ENCODE measurements around the gene TRA2A.

The TRA2A gene

DNA sequence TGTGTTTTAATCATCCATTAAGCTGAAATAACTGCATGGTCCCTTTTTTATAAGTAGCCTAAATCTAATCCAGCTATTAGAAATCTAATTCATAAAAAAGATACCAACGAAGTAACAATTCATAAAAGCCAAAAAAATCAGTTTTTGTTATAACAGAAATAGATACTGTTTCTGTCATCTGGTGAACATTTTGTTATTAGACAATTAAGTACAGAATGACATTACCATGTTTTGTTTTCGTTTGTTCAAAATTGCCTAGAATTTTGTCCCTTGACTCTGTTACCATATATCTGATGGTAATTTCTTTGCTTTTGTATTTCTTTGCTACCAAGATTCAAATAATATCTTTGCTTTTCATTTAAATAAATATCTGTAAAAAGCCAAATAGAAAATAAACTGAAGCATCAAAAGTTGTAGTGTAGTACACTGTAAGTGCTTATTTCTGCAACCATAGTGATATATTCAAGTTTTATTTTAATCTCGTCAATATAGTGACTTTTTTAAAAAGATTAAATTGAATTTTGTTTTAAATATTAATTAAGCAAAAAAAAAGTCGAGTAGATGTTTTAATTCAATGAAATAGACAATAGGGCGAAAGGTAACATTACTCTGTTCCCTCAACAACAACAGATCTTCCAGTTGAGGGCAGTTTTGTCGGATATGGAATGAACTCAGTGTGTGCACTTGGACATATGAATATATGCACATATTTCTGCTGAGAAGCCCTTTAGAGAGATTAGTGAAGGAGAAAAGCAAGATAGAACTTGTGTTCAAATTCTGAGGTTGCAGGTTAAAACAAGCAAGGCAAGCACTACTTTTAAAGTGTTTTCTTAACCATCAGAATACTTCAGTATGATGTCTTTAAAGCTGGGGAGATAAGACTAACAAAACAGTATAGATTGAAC, 53.6 kb downstream of the TRA2A start:
- Histone ChIP-seq H3K9ac (ENCODE audit: low read length in 5 of 5) (no peak overlapping the region), H3K27me3 (ENCODE audit: control insufficient read depth in 5 of 5, insufficient read depth in 4 of 5, low read length in 5 of 5) (peaks cover 24 to 47% (median 37%) of the 10 kb centered on the region in 5 donors), H3K27ac (ENCODE audit: low read depth, low read length) (no peak overlapping the region), H3K36me3 (ENCODE audit: control insufficient read depth in 5 of 5, insufficient read depth in 5 of 5, low read length in 5 of 5) (no peaks in the 10 kb centered on the region), H3K4me1 (ENCODE audit: control insufficient read depth in 5 of 5, insufficient read depth in 5 of 5, low read length in 5 of 5) (peaks cover 0 to 15% (median 13%) of the 10 kb centered on the region in 5 donors), H3K9me3 (ENCODE audit: control insufficient read depth in 5 of 5, low read length in 5 of 5) (peaks cover 0 to 8% (median 2%) of the 10 kb centered on the region in 5 donors), H3K4me3 (ENCODE audit: low read depth in 1 of 5, low read length in 5 of 5) (no peak overlapping the region)

- Histone ChIP-seq H3K9ac (ENCODE audit: low read length in 5 of 5) (no peak overlapping the region), H3K9me3 (ENCODE audit: control insufficient read depth in 5 of 5, low read length in 5 of 5) (peaks cover 0 to 8% (median 2%) of the 10 kb centered on the region in 5 donors), H3K27me3 (ENCODE audit: control insufficient read depth in 5 of 5, insufficient read depth in 4 of 5, low read length in 5 of 5) (peaks cover 30 to 55% (median 44%) of the 10 kb centered on the region in 5 donors), H3K4me3 (ENCODE audit: low read depth in 1 of 5, low read length in 5 of 5) (no peak overlapping the region), H3K27ac (ENCODE audit: low read depth, low read length) (no peak overlapping the region), H3K36me3 (ENCODE audit: control insufficient read depth in 5 of 5, insufficient read depth in 5 of 5, low read length in 5 of 5) (no peaks in the 10 kb centered on the region), H3K4me1 (ENCODE audit: control insufficient read depth in 5 of 5, insufficient read depth in 5 of 5, low read length in 5 of 5) (peaks cover 0 to 15% (median 13%) of the 10 kb centered on the region in 5 donors)
These were observed 54.7 kb downstream of the TRA2A start for GRCh38 chr7:23477157-23477499.

- peaks cover 0 to 15% (median 13%) of the 10 kb centered on the region in 5 donors for H3K4me1 ChIP-seq (ENCODE audit: control insufficient read depth in 5 of 5, insufficient read depth in 5 of 5, low read length in 5 of 5)
- H3K9ac ChIP-seq (ENCODE audit: low read length in 5 of 5), result no peak overlapping the region
- no peak overlapping the region for H3K4me3 ChIP-seq (ENCODE audit: low read depth in 1 of 5, low read length in 5 of 5)
- H3K27me3 ChIP-seq (ENCODE audit: control insufficient read depth in 5 of 5, insufficient read depth in 4 of 5, low read length in 5 of 5), result peaks cover 36 to 61% (median 50%) of the 10 kb centered on the region in 5 donors
- H3K27ac ChIP-seq (ENCODE audit: low read depth, low read length), result no peak overlapping the region
- no peaks in the 10 kb centered on the region for H3K36me3 ChIP-seq (ENCODE audit: control insufficient read depth in 5 of 5, insufficient read depth in 5 of 5, low read length in 5 of 5)
- peaks cover 0 to 8% (median 2%) of the 10 kb centered on the region in 5 donors for H3K9me3 ChIP-seq (ENCODE audit: control insufficient read depth in 5 of 5, low read length in 5 of 5)
These were observed 55.3 kb downstream of the TRA2A start for GRCh38 chr7:23476286-23477156.

GRCh38 chr7:23475576-23475839, 56.3 kb downstream of the TRA2A start:
- Histone ChIP-seq H3K9ac (ENCODE audit: low read length in 5 of 5) (no peak overlapping the region), H3K4me3 (ENCODE audit: low read depth in 1 of 5, low read length in 5 of 5) (no peak overlapping the region), H3K27me3 (ENCODE audit: control insufficient read depth in 5 of 5, insufficient read depth in 4 of 5, low read length in 5 of 5) (peaks cover 36 to 69% (median 57%) of the 10 kb centered on the region in 5 donors), H3K36me3 (ENCODE audit: control insufficient read depth in 5 of 5, insufficient read depth in 5 of 5, low read length in 5 of 5) (no peaks in the 10 kb centered on the region), H3K9me3 (ENCODE audit: control insufficient read depth in 5 of 5, low read length in 5 of 5) (peaks cover 0 to 8% (median 2%) of the 10 kb centered on the region in 5 donors), H3K4me1 (ENCODE audit: control insufficient read depth in 5 of 5, insufficient read depth in 5 of 5, low read length in 5 of 5) (peaks cover 0 to 19% (median 17%) of the 10 kb centered on the region in 5 donors), H3K27ac (ENCODE audit: low read depth, low read length) (no peak overlapping the region)

GRCh38 chr7:23474829-23475575, 56.8 kb downstream of the TRA2A start:
- no peak overlapping the region for H3K27ac ChIP-seq (ENCODE audit: low read depth, low read length)
- H3K27me3 ChIP-seq (ENCODE audit: control insufficient read depth in 5 of 5, insufficient read depth in 4 of 5, low read length in 5 of 5), result peaks cover 36 to 71% (median 59%) of the 10 kb centered on the region in 5 donors
- peak overlapping the region in 4 of 5 donors; percentile 11 to 62 (median 39) for H3K4me3 ChIP-seq (ENCODE audit: low read depth in 1 of 5, low read length in 5 of 5)
- no peaks in the 10 kb centered on the region for H3K36me3 ChIP-seq (ENCODE audit: control insufficient read depth in 5 of 5, insufficient read depth in 5 of 5, low read length in 5 of 5)
- H3K4me1 ChIP-seq (ENCODE audit: control insufficient read depth in 5 of 5, insufficient read depth in 5 of 5, low read length in 5 of 5), result peaks cover 0 to 24% (median 21%) of the 10 kb centered on the region in 5 donors
- H3K9me3 ChIP-seq (ENCODE audit: control insufficient read depth in 5 of 5, low read length in 5 of 5), result peaks cover 0 to 8% (median 2%) of the 10 kb centered on the region in 5 donors
- no peak overlapping the region for H3K9ac ChIP-seq (ENCODE audit: low read length in 5 of 5)

- Histone ChIP-seq H3K27me3 (ENCODE audit: control insufficient read depth in 5 of 5, insufficient read depth in 4 of 5, low read length in 5 of 5) (peaks cover 43 to 78% (median 60%) of the 10 kb centered on the region in 5 donors), H3K9me3 (ENCODE audit: control insufficient read depth in 5 of 5, low read length in 5 of 5) (peaks cover 0 to 8% (median 2%) of the 10 kb centered on the region in 5 donors), H3K36me3 (ENCODE audit: control insufficient read depth in 5 of 5, insufficient read depth in 5 of 5, low read length in 5 of 5) (no peaks in the 10 kb centered on the region), H3K4me1 (ENCODE audit: control insufficient read depth in 5 of 5, insufficient read depth in 5 of 5, low read length in 5 of 5) (peaks cover 0 to 28% (median 25%) of the 10 kb centered on the region in 5 donors), H3K9ac (ENCODE audit: low read length in 5 of 5) (no peak overlapping the region), H3K4me3 (ENCODE audit: low read depth in 1 of 5, low read length in 5 of 5) (peak overlapping the region in 4 of 5 donors; percentile 11 to 62 (median 39)), H3K27ac (ENCODE audit: low read depth, low read length) (no peak overlapping the region)
These were observed 57.5 kb downstream of the TRA2A start for GRCh38 chr7:23474094-23474828.

DNA sequence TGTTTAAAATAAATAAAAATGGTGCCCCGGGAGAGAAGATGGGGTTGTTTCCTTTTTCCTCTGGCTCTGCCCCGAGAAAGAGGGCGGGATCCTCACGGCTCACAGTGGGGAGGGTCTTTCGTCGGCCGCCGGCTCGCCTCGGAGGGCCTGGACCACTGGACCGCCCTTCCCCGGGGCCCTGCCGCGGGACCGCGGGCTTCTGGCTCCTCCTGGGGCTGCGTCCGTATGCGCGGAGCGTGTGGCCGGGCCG, 58.0 kb downstream of the TRA2A start:
- Histone ChIP-seq H3K4me3 (ENCODE audit: low read depth in 1 of 5, low read length in 5 of 5) (peak overlapping the region in 3 of 5 donors; percentile 26 to 62 (median 52)), H3K27ac (ENCODE audit: low read depth, low read length) (no peak overlapping the region), H3K9ac (ENCODE audit: low read length in 5 of 5) (no peak overlapping the region), H3K36me3 (ENCODE audit: control insufficient read depth in 5 of 5, insufficient read depth in 5 of 5, low read length in 5 of 5) (no peaks in the 10 kb centered on the region), H3K9me3 (ENCODE audit: control insufficient read depth in 5 of 5, low read length in 5 of 5) (peaks cover 0 to 8% (median 2%) of the 10 kb centered on the region in 5 donors), H3K27me3 (ENCODE audit: control insufficient read depth in 5 of 5, insufficient read depth in 4 of 5, low read length in 5 of 5) (peaks cover 47 to 83% (median 65%) of the 10 kb centered on the region in 5 donors), H3K4me1 (ENCODE audit: control insufficient read depth in 5 of 5, insufficient read depth in 5 of 5, low read length in 5 of 5) (peaks cover 0 to 33% (median 30%) of the 10 kb centered on the region in 5 donors)

GRCh38 chr7:23472956-23473843, 58.6 kb downstream of the TRA2A start:
- Histone ChIP-seq H3K4me3 (ENCODE audit: low read depth in 1 of 5, low read length in 5 of 5) (peak overlapping the region in 1 of 5 donors; percentile 26), H3K27ac (ENCODE audit: low read depth, low read length) (no peak overlapping the region), H3K4me1 (ENCODE audit: control insufficient read depth in 5 of 5, insufficient read depth in 5 of 5, low read length in 5 of 5) (peaks cover 0 to 39% (median 35%) of the 10 kb centered on the region in 5 donors), H3K9me3 (ENCODE audit: control insufficient read depth in 5 of 5, low read length in 5 of 5) (peaks cover 0 to 8% (median 2%) of the 10 kb centered on the region in 5 donors), H3K9ac (ENCODE audit: low read length in 5 of 5) (no peak overlapping the region), H3K36me3 (ENCODE audit: control insufficient read depth in 5 of 5, insufficient read depth in 5 of 5, low read length in 5 of 5) (no peaks in the 10 kb centered on the region), H3K27me3 (ENCODE audit: control insufficient read depth in 5 of 5, insufficient read depth in 4 of 5, low read length in 5 of 5) (peaks cover 49 to 85% (median 70%) of the 10 kb centered on the region in 5 donors)

Measured in subcutaneous abdominal adipose tissue (tissue), 5 donors.